ENCODE data around the gene PIGV.

Gene PIGV

GRCh38 chr1:26772687-26773086, 15.1 kb upstream of the PIGV start:
- no peak for DNase-seq (ENCODE audit: low read depth)

- no peak for DNase-seq (ENCODE audit: low read depth)
Measured at GRCh38 chr1:26774462-26774861, 13.3 kb upstream of the PIGV start.

- no peak for DNase-seq (ENCODE audit: low read depth)
Measured at GRCh38 chr1:26775666-26776065, 12.1 kb upstream of the PIGV start.

- no peak for DNase-seq (ENCODE audit: low read depth)
Measured at GRCh38 chr1:26779098-26779668, 8.6 kb upstream of the PIGV start.

GRCh38 chr1:26780344-26780957, 7.3 kb upstream of the PIGV start:
- DNase-seq (ENCODE audit: low read depth) = no peak

GRCh38 chr1:26781206-26781825, 6.4 kb upstream of the PIGV start:
- no peak for DNase-seq (ENCODE audit: low read depth)

GRCh38 chr1:26782521-26783212, 5.1 kb upstream of the PIGV start:
- no peak for DNase-seq (ENCODE audit: low read depth)

- DNase-seq (ENCODE audit: low read depth) = no peak
Measured at GRCh38 chr1:26783646-26784022, 4.1 kb upstream of the PIGV start.

- DNase-seq (ENCODE audit: low read depth) = no peak
Measured at GRCh38 chr1:26784023-26784871, 3.5 kb upstream of the PIGV start.

- DNase-seq (ENCODE audit: low read depth) = no peak
Measured at GRCh38 chr1:26784886-26785285, 2.9 kb upstream of the PIGV start.

GRCh38 chr1:26785611-26786436, 1.9 kb upstream of the PIGV start:
- no peak for DNase-seq (ENCODE audit: low read depth)

- no peak for DNase-seq (ENCODE audit: low read depth)
Measured at GRCh38 chr1:26786437-26787380, 1.0 kb upstream of the PIGV start.

- peak; percentile 62 for DNase-seq (ENCODE audit: low read depth)
Measured at GRCh38 chr1:26787381-26787705, 407 bp upstream of the PIGV start.

GRCh38 chr1:26788515-26788785, 700 bp downstream of the PIGV start:
- DNase-seq (ENCODE audit: low read depth) = no peak

GRCh38 chr1:26788836-26789611, 1.3 kb downstream of the PIGV start:
- peak; percentile 66 for DNase-seq (ENCODE audit: low read depth)

- DNase-seq (ENCODE audit: low read depth) = no peak
Measured at GRCh38 chr1:26789612-26789865, 1.8 kb downstream of the PIGV start.

GRCh38 chr1:26789931-26790330, 2.2 kb downstream of the PIGV start:
- no peak for DNase-seq (ENCODE audit: low read depth)

- no peak for DNase-seq (ENCODE audit: low read depth)
Measured at GRCh38 chr1:26790551-26790953, 2.8 kb downstream of the PIGV start.

- no peak for DNase-seq (ENCODE audit: low read depth)
Measured at GRCh38 chr1:26791148-26791547, 3.4 kb downstream of the PIGV start.

- DNase-seq (ENCODE audit: low read depth) = no peak
Measured at GRCh38 chr1:26791626-26792025, 3.9 kb downstream of the PIGV start.

Measured in stimulated activated CD8-positive, alpha-beta memory T cell treated with anti-CD3 and anti-CD28 coated beads, Interleukin-12 subunit alpha, Interleukin-12 subunit beta, amount 100 ng/mL, for 4 hours (primary cell).